Common myeloid progenitor, CD34-positive (primary cell): ENCODE data around the gene MYBPC3.

Source experiments
- CTCF ChIA-PET: fragments of 350-600 bp; sonication (Branson Sonifier 250); formaldehyde crosslinking; loops from one replicate; lab custom pipeline; 2021; ENCODE audit warnings: antibody characterized with exemption; lab: Charles Lee
- POLR2A ChIA-PET: fragments of 350-600 bp; sonication (Branson Sonifier 250); formaldehyde crosslinking; loops from one replicate; lab custom pipeline; 2021; ENCODE audit warnings: antibody characterized with exemption; lab: Charles Lee
- DNase-seq, 3 donors: peaks; one replicate each; pipeline versions ENCODE4 v3.0.0 to v3.0.0-alpha.2; 2013
- H3K27ac ChIP-seq, 2 experiments: 1 replicate in 1 of 2; 2 replicates in 1 of 2; pipeline ENCODE4 v1.7.0; 2013; ENCODE audit warnings: inconsistent platforms in 2 of 2, low read length in 2 of 2, mild to moderate bottlenecking in 2 of 2, low read depth in 1 of 2, moderate library complexity in 1 of 2; ENCODE audit not compliant: severe bottlenecking in 2 of 2, insufficient read depth in 1 of 2, poor library complexity in 1 of 2
- H3K27me3 ChIP-seq, 5 experiments: replicated peaks in 2 of 5; 1 replicate in 3 of 5; 2 replicates in 2 of 5; pipeline versions ENCODE4 v1.6.1 to v1.7.0; 2013; ENCODE audit warnings: low read length in 4 of 5, mild to moderate bottlenecking in 2 of 5, moderate library complexity in 2 of 5, inconsistent platforms in 1 of 5; ENCODE audit not compliant: insufficient read depth in 5 of 5, control insufficient read depth in 4 of 5
- H3K36me3 ChIP-seq, 4 experiments: 1 replicate in 2 of 4; 2 replicates in 2 of 4; pipeline versions ENCODE4 v1.6.1 to v1.7.0; 2013; ENCODE audit warnings: low read length in 3 of 4, control low read depth in 1 of 4, mild to moderate bottlenecking in 1 of 4; ENCODE audit not compliant: control insufficient read depth in 4 of 4, insufficient read depth in 4 of 4
- H3K4me1 ChIP-seq, 4 experiments: 1 replicate in 3 of 4; 2 replicates in 1 of 4; pipeline versions ENCODE4 v1.6.1 to v1.7.1; 2013; ENCODE audit warnings: low read length in 3 of 4, mild to moderate bottlenecking in 3 of 4, control low read depth in 1 of 4, inconsistent platforms in 1 of 4, moderate library complexity in 1 of 4; ENCODE audit not compliant: control insufficient read depth in 4 of 4, insufficient read depth in 4 of 4; ENCODE audit errors: control extremely low read depth in 1 of 4
- H3K4me3 ChIP-seq, 7 experiments: 1 replicate in 4 of 7; 2 replicates in 3 of 7; pipeline versions ENCODE4 v1.5.1 to v1.7.0; 2013; ENCODE audit warnings: mild to moderate bottlenecking in 7 of 7, low read length in 6 of 7, moderate library complexity in 6 of 7, inconsistent platforms in 2 of 7, low read depth in 2 of 7, control low read depth in 1 of 7; ENCODE audit not compliant: insufficient read depth in 4 of 7, control insufficient read depth in 1 of 7; ENCODE audit errors: extremely low read depth in 1 of 7
- H3K9me3 ChIP-seq, 5 experiments: 1 replicate in 4 of 5; 2 replicates in 1 of 5; pipeline versions ENCODE4 v1.6.1 to v1.7.1; 2013; ENCODE audit warnings: low read length in 4 of 5, mild to moderate bottlenecking in 2 of 5, inconsistent platforms in 1 of 5, low read depth in 1 of 5, moderate library complexity in 1 of 5; ENCODE audit not compliant: control insufficient read depth in 4 of 5, insufficient read depth in 2 of 5; ENCODE audit errors: control extremely low read depth in 1 of 5
- WGBS: methylation state at CpG from one replicate; pipeline ENCODE4 v1.1.5; 2013; ENCODE audit not compliant: insufficient coverage; 5-methylcytosine and 5-hydroxymethylcytosine counted together

MYBPC3 gene

DNA sequence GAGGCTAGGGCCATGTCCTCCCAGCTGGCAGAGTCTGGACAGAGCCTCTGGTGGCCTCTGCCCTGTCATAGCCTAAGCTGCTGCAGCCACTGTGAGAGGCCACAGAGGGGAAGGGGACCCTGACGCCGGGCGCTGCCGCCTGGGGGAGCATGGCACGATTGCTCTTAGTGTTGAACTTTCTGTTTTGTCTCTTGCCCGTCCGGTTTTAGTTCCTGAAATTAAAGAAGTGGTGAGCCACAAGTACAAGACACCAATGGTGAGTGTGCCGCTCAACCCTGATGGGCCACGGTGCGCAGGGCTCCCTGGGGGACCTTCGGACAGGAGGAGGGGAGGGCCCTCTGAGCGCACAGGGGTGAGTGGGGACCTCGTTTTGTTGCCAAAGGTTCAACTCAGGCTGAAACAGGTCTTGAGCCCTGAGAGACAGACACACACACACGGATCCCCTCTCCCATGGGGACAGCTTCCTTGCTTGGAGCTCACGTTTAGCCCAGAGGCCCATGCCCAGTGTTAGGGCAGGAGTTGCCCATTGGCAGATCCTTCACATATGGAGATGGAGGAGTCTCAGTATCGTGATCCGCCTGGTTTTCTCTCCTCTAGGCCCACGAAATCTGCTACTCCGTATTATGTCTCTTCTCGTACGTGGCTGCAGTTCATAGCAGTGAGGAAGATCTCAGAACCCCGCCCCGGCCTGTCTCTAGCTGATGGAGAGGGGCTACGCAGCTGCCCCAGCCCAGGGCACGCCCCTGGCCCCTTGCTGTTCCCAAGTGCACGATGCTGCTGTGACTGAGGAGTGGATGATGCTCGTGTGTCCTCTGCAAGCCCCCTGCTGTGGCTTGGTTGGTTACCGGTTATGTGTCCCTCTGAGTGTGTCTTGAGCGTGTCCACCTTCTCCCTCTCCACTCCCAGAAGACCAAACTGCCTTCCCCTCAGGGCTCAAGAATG is 23.8 kb downstream of the MYBPC3 start:
- Histone ChIP-seq H3K9me3 (no peaks in the 10 kb centered on the region), H3K4me1 (peaks cover 0 to 13% (median 6%) of the 10 kb centered on the region in 4 experiments), H3K36me3 (peaks cover 0 to 58% (median 14%) of the 10 kb centered on the region in 4 experiments), H3K4me3 (no peak overlapping the region), H3K27ac (no peak overlapping the region), H3K27me3 (no peaks in the 10 kb centered on the region)
- peak in 2 of 3 donors; percentile 6 to 8 for DNase-seq
- ChIA-PET CTCF (interaction anchor here (1.0 to 2.2 kb wide), 2 partner anchors 8 to 126 kb away, joined by 5 read pairs; no protein-coding TSS in a partner anchor), POLR2A (no interaction called here)
- WGBS, result 97% methylated on average over 26 of the region's 29 CpGs

DNA sequence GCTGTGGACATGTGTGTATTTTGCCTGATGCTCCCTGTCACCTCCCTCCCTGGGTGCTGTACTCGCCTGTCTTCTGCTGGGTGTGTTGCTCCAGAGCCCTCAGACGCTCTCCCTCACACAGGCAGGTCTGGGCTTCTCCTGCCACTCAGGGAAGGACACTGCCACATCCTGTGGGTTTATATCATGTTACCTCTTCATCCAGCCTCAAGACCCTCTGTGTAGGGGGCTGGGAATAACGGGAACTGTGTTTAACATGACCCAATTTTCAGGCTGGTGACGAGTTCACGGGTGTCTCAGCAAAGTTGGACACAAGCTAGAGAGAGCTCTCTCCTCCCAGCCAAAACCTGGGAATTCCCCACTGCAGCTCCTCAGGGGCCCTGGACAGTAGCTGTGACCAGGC is 24.6 kb downstream of the MYBPC3 start:
- H3K4me1 ChIP-seq, result peaks cover 0 to 13% (median 6%) of the 10 kb centered on the region in 4 experiments
- DNase-seq, result no peak
- peaks cover 0 to 58% (median 15%) of the 10 kb centered on the region in 4 experiments for H3K36me3 ChIP-seq
- WGBS, result 98% methylated on average over 4 of the region's 5 CpGs
- H3K9me3 ChIP-seq, result no peaks in the 10 kb centered on the region
- no peak overlapping the region for H3K27ac ChIP-seq
- ChIA-PET POLR2A (no interaction called here), CTCF (interaction anchor here (1.0 kb wide), 1 partner anchor 9 kb away, joined by 5 read pairs; no protein-coding TSS in a partner anchor)
- H3K27me3 ChIP-seq, result no peaks in the 10 kb centered on the region
- no peak overlapping the region for H3K4me3 ChIP-seq

DNA sequence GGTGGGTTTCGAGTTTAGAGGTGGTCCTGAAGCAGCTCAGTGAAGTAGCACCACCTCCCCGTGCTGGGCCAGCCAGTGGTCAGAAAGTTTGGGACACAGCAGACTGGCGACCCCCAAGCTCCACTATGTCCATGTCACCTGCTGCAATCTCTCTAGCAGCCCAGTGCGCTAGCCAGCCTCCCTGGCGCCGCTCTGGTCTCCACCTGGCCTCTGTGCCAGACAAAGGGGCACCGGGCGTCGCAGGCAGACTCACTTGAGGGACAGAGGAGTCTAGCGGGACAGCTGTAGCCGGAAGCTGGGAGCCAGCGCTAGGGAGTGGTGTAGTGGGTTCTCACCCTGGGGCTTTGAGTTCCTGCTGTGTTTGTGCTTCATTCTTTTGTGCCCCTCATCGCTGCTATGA is 25.5 kb downstream of the MYBPC3 start:
- peaks cover 0 to 13% (median 6%) of the 10 kb centered on the region in 4 experiments for H3K4me1 ChIP-seq
- DNase-seq, result no peak
- CTCF ChIA-PET, result interaction anchor here (0.9 to 1.8 kb wide), 4 partner anchors 21 to 87 kb away, joined by 3 to 4 read pairs (median 4); no protein-coding TSS in a partner anchor
- WGBS, result 95% methylated on average over 12 of the region's 13 CpGs
- H3K27ac ChIP-seq, result no peak overlapping the region
- POLR2A ChIA-PET, result interaction anchor here (0.5 kb wide), 1 partner anchor 131 kb away, joined by 6 read pairs; no protein-coding TSS in a partner anchor
- no peaks in the 10 kb centered on the region for H3K27me3 ChIP-seq
- H3K4me3 ChIP-seq, result no peak overlapping the region
- no peaks in the 10 kb centered on the region for H3K9me3 ChIP-seq
- peaks cover 2 to 61% (median 15%) of the 10 kb centered on the region in 4 experiments for H3K36me3 ChIP-seq

DNA sequence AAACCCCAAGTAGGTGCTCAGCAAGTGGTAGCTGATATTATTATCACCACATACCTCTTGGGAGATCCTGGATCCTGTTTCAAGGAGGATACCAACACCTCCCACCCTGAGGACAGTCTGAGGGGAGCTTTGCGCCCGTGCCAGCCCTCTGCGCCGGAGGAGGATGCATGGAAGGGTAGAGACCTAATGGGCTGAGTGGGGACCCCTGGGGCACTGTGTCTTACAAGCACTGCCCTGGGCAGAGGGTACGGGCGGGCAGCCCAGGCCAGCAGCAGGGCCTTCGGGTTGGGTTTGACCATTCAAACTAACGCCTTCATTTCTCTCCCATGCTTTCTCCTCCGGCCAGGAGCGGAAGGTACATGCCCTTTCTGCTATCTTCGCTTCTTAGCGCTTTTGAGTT is 26.3 kb downstream of the MYBPC3 start:
- Histone ChIP-seq H3K9me3 (no peaks in the 10 kb centered on the region), H3K27me3 (no peaks in the 10 kb centered on the region), H3K4me1 (peaks cover 0 to 13% (median 6%) of the 10 kb centered on the region in 4 experiments), H3K36me3 (peaks cover 6 to 67% (median 21%) of the 10 kb centered on the region in 4 experiments), H3K27ac (no peak overlapping the region), H3K4me3 (no peak overlapping the region)
- CTCF ChIA-PET, result interaction anchor here (0.9 to 1.8 kb wide), 9 partner anchors 17 to 88 kb away, joined by 3 to 4 read pairs (median 3); no protein-coding TSS in a partner anchor
- POLR2A ChIA-PET, result interaction anchor here (0.6 kb wide), 1 partner anchor 10 kb away, joined by 3 read pairs; no protein-coding TSS in a partner anchor
- 86% methylated on average over 5 of the region's 12 CpGs for WGBS
- no peak for DNase-seq

DNA sequence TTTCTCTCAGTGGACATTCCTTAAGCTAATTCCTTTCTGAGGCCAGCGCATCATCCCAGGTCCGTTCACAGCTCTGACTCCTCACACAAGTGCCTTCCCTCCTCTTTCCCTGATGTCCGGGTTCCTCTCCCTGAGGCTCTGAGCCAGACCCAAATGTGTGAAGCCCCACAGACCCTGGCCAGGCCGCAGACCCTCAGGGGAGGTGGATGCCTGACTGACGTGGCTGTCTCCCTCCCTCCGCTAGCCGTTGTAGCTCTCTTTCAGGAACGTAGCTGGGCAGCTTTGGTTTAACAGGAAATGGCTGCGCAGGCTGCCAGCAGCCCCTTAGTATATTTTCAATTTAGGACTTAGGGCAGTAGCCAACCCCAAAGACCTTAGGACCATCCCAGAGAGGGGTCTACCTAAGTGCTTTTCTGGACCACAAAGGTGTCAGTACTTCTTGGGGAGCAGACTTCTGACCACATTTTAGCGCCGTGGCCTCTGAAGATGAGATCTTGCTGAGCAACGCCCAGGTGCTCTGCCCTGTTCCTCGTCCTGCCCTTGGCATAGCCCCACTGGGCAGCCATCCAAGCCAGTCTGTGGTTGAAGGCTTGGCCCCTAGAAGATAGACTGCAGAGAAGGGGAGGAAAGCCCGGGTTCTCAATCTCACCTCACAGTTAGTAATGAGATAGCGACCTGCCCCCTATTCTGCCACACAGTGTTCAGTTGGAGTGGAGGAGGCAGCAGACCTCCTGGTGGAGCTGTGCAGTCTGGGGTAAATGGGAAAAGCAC is 27.0 kb downstream of the MYBPC3 start:
- H3K4me1 ChIP-seq, result peaks cover 0 to 13% (median 6%) of the 10 kb centered on the region in 4 experiments
- no peaks in the 10 kb centered on the region for H3K27me3 ChIP-seq
- H3K27ac ChIP-seq, result peak overlapping the region in 1 of 2 experiments; percentile 43
- peaks cover 9 to 64% (median 26%) of the 10 kb centered on the region in 4 experiments for H3K36me3 ChIP-seq
- peak; percentile 37 to 62 (median 57) for DNase-seq
- 31% methylated on average over 13 of the region's 15 CpGs for WGBS
- H3K4me3 ChIP-seq, result no peak overlapping the region
- H3K9me3 ChIP-seq, result no peaks in the 10 kb centered on the region
- POLR2A ChIA-PET, result interaction anchor here (0.6 kb wide), 1 partner anchor 11 kb away, joined by 3 read pairs; no protein-coding TSS in a partner anchor
- CTCF ChIA-PET, result interaction anchor here (0.8 to 1.8 kb wide), 11 partner anchors 11 to 128 kb away, joined by 3 to 8 read pairs (median 4); no protein-coding TSS in a partner anchor

DNA sequence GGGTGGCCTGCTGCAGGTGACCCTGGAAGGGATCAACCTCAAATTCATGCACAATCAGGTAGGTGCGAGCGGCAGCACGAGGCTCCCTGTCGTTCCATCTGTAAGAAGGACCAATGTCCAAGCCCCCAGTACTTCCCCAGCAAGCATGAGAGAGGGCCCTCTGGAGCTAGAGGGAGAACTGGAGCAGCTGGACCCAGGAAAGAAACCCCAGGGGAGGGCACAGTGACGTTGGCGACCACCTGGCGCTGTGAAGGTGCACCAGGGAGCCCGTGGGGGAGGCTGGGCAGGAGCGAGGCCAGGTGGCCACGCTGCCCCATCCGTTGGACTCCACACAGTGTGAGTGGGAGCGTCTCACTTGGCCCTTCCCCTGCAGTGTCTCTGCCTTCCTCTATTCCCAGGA is 28.0 kb downstream of the MYBPC3 start:
- H3K9me3 ChIP-seq, result no peaks in the 10 kb centered on the region

More for the DNA sequence above, 28.0 kb downstream of the MYBPC3 start:
- ChIA-PET CTCF (interaction anchor here (0.8 to 1.8 kb wide), 4 partner anchors 18 to 129 kb away, joined by 4 to 8 read pairs (median 4); no protein-coding TSS in a partner anchor), POLR2A (no interaction called here)
- DNase-seq, result no peak
- Histone ChIP-seq H3K4me1 (peaks cover 0 to 13% (median 6%) of the 10 kb centered on the region in 4 experiments), H3K36me3 (peaks cover 9 to 57% (median 25%) of the 10 kb centered on the region in 4 experiments), H3K27ac (no peak overlapping the region), H3K4me3 (no peak overlapping the region), H3K27me3 (no peaks in the 10 kb centered on the region)
- WGBS, result 93% methylated on average over 8 of the region's 12 CpGs
